Smooth muscle cell (in vitro differentiated cells): ENCODE measurements around the gene LINC00237. TPM values are rescaled to one million over a fixed set of nuclear protein-coding genes. Genes with fewer than 3 reads are reported as not detected.

Source experiments
- DNase-seq: peaks from one replicate; lab custom pipeline; 2025; ENCODE audit not compliant: unreplicated experiment; lab: John Stamatoyannopoulos, UW
- H2AFZ ChIP-seq: fragments of 200-600 bp; sonication (generic); 2 replicates; pipeline ENCODE4 v1.6.0; 2016; ENCODE audit warnings: antibody characterized with exemption, low read depth, mild to moderate bottlenecking
- H3F3A ChIP-seq: fragments of 200-600 bp; sonication (generic); 2 replicates; pipeline ENCODE4 v1.6.0; 2017; ENCODE audit warnings: antibody characterized with exemption, low read depth
- H3K27ac ChIP-seq: fragments of 200-600 bp; sonication (generic); 2 replicates; pipeline ENCODE4 v1.5.1; 2016; ENCODE audit warnings: low read depth, mild to moderate bottlenecking
- H3K27me3 ChIP-seq: fragments of 200-600 bp; sonication (generic); 2 replicates; pipeline ENCODE4 v1.6.1; 2016; ENCODE audit warnings: low read depth, mild to moderate bottlenecking
- H3K36me3 ChIP-seq: fragments of 200-600 bp; sonication (generic); 2 replicates; pipeline ENCODE4 v1.5.1; 2016; ENCODE audit warnings: low read depth
- H3K4me1 ChIP-seq: fragments of 200-600 bp; sonication (generic); 2 replicates; pipeline ENCODE4 v1.5.1; 2016; ENCODE audit warnings: low read depth
- H3K4me2 ChIP-seq: fragments of 200-600 bp; sonication (generic); 2 replicates; pipeline ENCODE4 v1.6.0; 2016; ENCODE audit warnings: mild to moderate bottlenecking
- H3K4me3 ChIP-seq: fragments of 200-600 bp; sonication (generic); 2 replicates; pipeline ENCODE4 v1.5.1; 2016; ENCODE audit warnings: mild to moderate bottlenecking
- H3K79me2 ChIP-seq: fragments of 200-600 bp; sonication (generic); 2 replicates; pipeline ENCODE4 v1.6.0; 2016; ENCODE audit warnings: low read depth, mild to moderate bottlenecking
- H3K9ac ChIP-seq: fragments of 200-600 bp; sonication (generic); 2 replicates; pipeline ENCODE4 v1.6.0; 2016; ENCODE audit warnings: low read depth
- H3K9me3 ChIP-seq: fragments of 200-600 bp; sonication (generic); replicated peaks from 2 replicates; pipeline ENCODE4 v1.5.1; 2016; ENCODE audit warnings: low read depth
- H4K20me1 ChIP-seq: fragments of 200-600 bp; sonication (generic); 2 replicates; pipeline ENCODE4 v1.6.0; 2016; ENCODE audit warnings: low read depth
- WGBS: methylation state at CpG from one replicate; pipeline ENCODE4 v1.1.7; 2016; ENCODE audit warnings: low lambda C conversion rate; 5-methylcytosine and 5-hydroxymethylcytosine counted together
- polyA plus RNA-seq: library from polyadenylated mRNA; unstranded; fragments of >200 nt; fragmentation: Nextera tagmentation; extraction: Ambion mirVana; gene quantifications from 2 replicates; pipeline ENCODE4 v1.2.1, GENCODE V29; 2016
- total RNA-seq: library from RNA; depleted of rRNA; stranded (reverse); fragments of >200 nt; gene quantifications from 2 replicates; pipeline ENCODE4 v1.2.3, GENCODE V29; 2014
- TF ChIP-seq, protein P1 (sequence below): fragments of 200-600 bp; sonication (generic); IDR thresholded peaks from 2 replicates; pipeline ENCODE4 v1.5.1; 2017; ENCODE audit warnings: borderline replicate concordance, mild to moderate bottlenecking, antibody characterized with exemption; ENCODE audit not compliant: insufficient read depth, poor library complexity, severe bottlenecking

LINC00237 gene
- total and polyA plus RNA-seq, 2 experiments from 2014 or later, result not detected

GRCh38 chr20:21133917-21134622 lies 27.9 kb upstream of the LINC00237 start:
- H3K9me3 ChIP-seq, result no peaks in the 10 kb centered on the region
- 95% methylated on average over 16 of the region's 16 CpGs for WGBS
- H2AFZ ChIP-seq, result no peak overlapping the region
- no peak overlapping the region for H3K4me2 ChIP-seq
- H3K27ac ChIP-seq, result no peak overlapping the region
- H3K79me2 ChIP-seq, result no peaks in the 10 kb centered on the region
- no peaks in the 10 kb centered on the region for H3K27me3 ChIP-seq
- no peaks in the 10 kb centered on the region for H3F3A ChIP-seq
- H3K4me3 ChIP-seq, result no peak overlapping the region
- H3K36me3 ChIP-seq, result no peaks in the 10 kb centered on the region
- H4K20me1 ChIP-seq, result no peaks in the 10 kb centered on the region
- TF ChIP-seq, protein P1, sequence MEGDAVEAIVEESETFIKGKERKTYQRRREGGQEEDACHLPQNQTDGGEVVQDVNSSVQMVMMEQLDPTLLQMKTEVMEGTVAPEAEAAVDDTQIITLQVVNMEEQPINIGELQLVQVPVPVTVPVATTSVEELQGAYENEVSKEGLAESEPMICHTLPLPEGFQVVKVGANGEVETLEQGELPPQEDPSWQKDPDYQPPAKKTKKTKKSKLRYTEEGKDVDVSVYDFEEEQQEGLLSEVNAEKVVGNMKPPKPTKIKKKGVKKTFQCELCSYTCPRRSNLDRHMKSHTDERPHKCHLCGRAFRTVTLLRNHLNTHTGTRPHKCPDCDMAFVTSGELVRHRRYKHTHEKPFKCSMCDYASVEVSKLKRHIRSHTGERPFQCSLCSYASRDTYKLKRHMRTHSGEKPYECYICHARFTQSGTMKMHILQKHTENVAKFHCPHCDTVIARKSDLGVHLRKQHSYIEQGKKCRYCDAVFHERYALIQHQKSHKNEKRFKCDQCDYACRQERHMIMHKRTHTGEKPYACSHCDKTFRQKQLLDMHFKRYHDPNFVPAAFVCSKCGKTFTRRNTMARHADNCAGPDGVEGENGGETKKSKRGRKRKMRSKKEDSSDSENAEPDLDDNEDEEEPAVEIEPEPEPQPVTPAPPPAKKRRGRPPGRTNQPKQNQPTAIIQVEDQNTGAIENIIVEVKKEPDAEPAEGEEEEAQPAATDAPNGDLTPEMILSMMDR, result no peak
- H3K9ac ChIP-seq, result no peak overlapping the region
- H3K4me1 ChIP-seq, result peaks cover 7% of the 10 kb centered on the region
- no peak for DNase-seq

- no peak for DNase-seq
- Histone ChIP-seq H3F3A (no peaks in the 10 kb centered on the region), H3K27ac (no peak overlapping the region), H3K4me2 (no peak overlapping the region), H3K36me3 (no peaks in the 10 kb centered on the region), H3K9ac (no peak overlapping the region), H3K4me1 (peaks cover 7% of the 10 kb centered on the region), H4K20me1 (no peaks in the 10 kb centered on the region), H2AFZ (no peak overlapping the region), H3K4me3 (no peak overlapping the region), H3K27me3 (no peaks in the 10 kb centered on the region), H3K79me2 (no peaks in the 10 kb centered on the region), H3K9me3 (no peaks in the 10 kb centered on the region)
- WGBS, result 78% methylated on average over 4 of the region's 4 CpGs
- TF ChIP-seq, protein P1, result no peak
These were observed 27.2 kb upstream of the LINC00237 start for GRCh38 chr20:21133404-21133803.

- Histone ChIP-seq H3K4me2 (no peak overlapping the region), H3K9me3 (no peaks in the 10 kb centered on the region), H3F3A (no peaks in the 10 kb centered on the region), H3K27ac (no peak overlapping the region), H3K4me1 (peaks cover 15% of the 10 kb centered on the region), H2AFZ (no peak overlapping the region), H3K27me3 (no peaks in the 10 kb centered on the region), H3K4me3 (no peak overlapping the region), H3K79me2 (no peaks in the 10 kb centered on the region), H3K36me3 (no peaks in the 10 kb centered on the region), H4K20me1 (no peaks in the 10 kb centered on the region), H3K9ac (no peak overlapping the region)
- no peak for DNase-seq
- TF ChIP-seq, protein P1, result no peak
- WGBS, result 87% methylated on average over 5 of the region's 5 CpGs
These were observed 23.7 kb upstream of the LINC00237 start for GRCh38 chr20:21129861-21130260.
